Head of caudate nucleus (tissue), 42 donors: Measurements from ENCODE around the gene TSR2.
A peak's percentile ranks its signal among the peaks of the same experiment; 100 is the strongest.

Experiments
- DNase-seq, 42 donors: peaks; one replicate each; pipeline versions ENCODE4 v3.0.0 to v3.0.0-alpha.2; 2020 to 2021; ENCODE audit warnings: mixed read lengths in 7 of 42
- intact Hi-C: fragments of 100-400 bp; cut with DNase I; formaldehyde crosslinking; loops from one replicate; pipeline ENCODE4 v1.15.0; 2022

Gene TSR2

GRCh38 chrX:54439960-54440871, at the start of gene TSR2:
TSS of gene TSR2 (plus strand) at chrX:54440404. CDS start at chrX:54440422, 18 bp downstream.
- intact Hi-C loops: no loop called here

GRCh38 chrX:54397113-54397512, 43.1 kb upstream of the TSR2 start:
- DNase-seq: no peak
- intact Hi-C loops: no loop called here

More at GRCh38 chrX:54439960-54440871, at the start of gene TSR2:
- DNase-seq: peak; percentile 78 to 94 (median 86)

GRCh38 chrX:54407266-54407665, 32.9 kb upstream of the TSR2 start:
- no peak for DNase-seq
- intact Hi-C loops: no loop called here

- intact Hi-C loops: no loop called here
- DNase-seq: no peak
Measured at GRCh38 chrX:54411732-54412131, 28.5 kb upstream of the TSR2 start.

- no peak for DNase-seq
- intact Hi-C loops: no loop called here
Measured at GRCh38 chrX:54413753-54414152, 26.5 kb upstream of the TSR2 start.

GRCh38 chrX:54415534-54416350, 24.5 kb upstream of the TSR2 start:
- DNase-seq: no peak

GRCh38 chrX:54416965-54417364, 23.2 kb upstream of the TSR2 start:
- DNase-seq: no peak
- intact Hi-C loops: no loop called here

More at GRCh38 chrX:54415534-54416350, 24.5 kb upstream of the TSR2 start:
- intact Hi-C loops: no loop called here

GRCh38 chrX:54419559-54420302, 20.5 kb upstream of the TSR2 start:
- no peak for DNase-seq
- intact Hi-C loops: no loop called here

- DNase-seq: no peak
- intact Hi-C loops: no loop called here
Measured at GRCh38 chrX:54422168-54422567, 18.0 kb upstream of the TSR2 start.

- DNase-seq: no peak
- intact Hi-C loops: no loop called here
Measured at GRCh38 chrX:54423161-54423888, 16.9 kb upstream of the TSR2 start.

GRCh38 chrX:54427837-54428424, 12.3 kb upstream of the TSR2 start:
- DNase-seq: no peak
- intact Hi-C loops: no loop called here

- intact Hi-C loops: no loop called here
- DNase-seq: no peak
Measured at GRCh38 chrX:54430519-54430918, 9.7 kb upstream of the TSR2 start.

GRCh38 chrX:54435121-54435520, 5.1 kb upstream of the TSR2 start:
- no peak for DNase-seq
- intact Hi-C loops: no loop called here

- no peak for DNase-seq
- intact Hi-C loops: no loop called here
Measured at GRCh38 chrX:54442790-54443189, 2.6 kb downstream of the TSR2 start.

GRCh38 chrX:54444752-54445151, 4.5 kb downstream of the TSR2 start:
- DNase-seq: no peak
- intact Hi-C loops: no loop called here

GRCh38 chrX:54446084-54446483, 5.9 kb downstream of the TSR2 start:
- no peak for DNase-seq
- intact Hi-C loops: no loop called here

- intact Hi-C loops: no loop called here
- DNase-seq: no peak
Measured at GRCh38 chrX:54447461-54447860, 7.3 kb downstream of the TSR2 start.

- intact Hi-C loops: no loop called here
- DNase-seq: no peak
Measured at GRCh38 chrX:54449929-54450328, 9.7 kb downstream of the TSR2 start.
